Left lung (tissue), 10 donors: Measurements from ENCODE around the gene STARD3. TPM values are rescaled to one million over a fixed set of nuclear protein-coding genes. Genes with fewer than 3 reads are reported as not detected.

Experiments
- ATAC-seq: fragments of 200-7000 bp; cut with Tn5 transposase; one replicate; pipeline ENCODE4 v1.9.1; 2020; ENCODE audit warnings: moderate library complexity
- DNase-seq, 4 donors: peaks; one replicate each; pipeline ENCODE4 v3.0.0-alpha.2; 2013 to 2020
- H3K27ac ChIP-seq, 2 donors: fragments of 200-600 bp; sonication (generic) in 1 of 2; one replicate each; pipeline versions ENCODE4 v1.5.0 to v1.8.0; 2020 to 2021
- H3K27me3 ChIP-seq, 2 donors: fragments of 200-600 bp; sonication (generic) in 1 of 2; one replicate each; pipeline versions ENCODE4 v1.5.0 to v1.8.0; 2020 to 2021
- H3K36me3 ChIP-seq, 2 donors: fragments of 200-600 bp; sonication (generic) in 1 of 2; one replicate each; pipeline versions ENCODE4 v1.5.0 to v1.8.0; 2020 to 2021
- H3K4me1 ChIP-seq, 2 donors: fragments of 200-600 bp; one replicate each; pipeline ENCODE4 v1.8.0; 2021
- H3K4me3 ChIP-seq, 2 donors: fragments of 200-600 bp; sonication (generic) in 1 of 2; one replicate each; pipeline versions ENCODE4 v1.5.0 to v1.8.0; 2020 to 2021; ENCODE audit warnings: mild to moderate bottlenecking in 1 of 2
- H3K9me3 ChIP-seq, 2 donors: fragments of 200-600 bp; sonication (generic) in 1 of 2; one replicate each; pipeline versions ENCODE4 v1.5.0 to v1.8.0; 2020 to 2021
- intact Hi-C, 2 donors: fragments of 100-400 bp; cut with DNase I; formaldehyde crosslinking; loops; one replicate each; pipeline versions ENCODE4 v1.11.2 to v1.14.2; 2022
- polyA plus RNA-seq, 6 donors: library from polyadenylated mRNA; unstranded; fragments of 120-200 nt; gene quantifications; one replicate each; pipeline ENCODE4 v1.2.1, GENCODE V29; 2013; ENCODE audit not compliant: insufficient read length in 6 of 6
- total RNA-seq, 2 donors: library from RNA; stranded (reverse); fragmentation: NEBNext Ultra II Directional; extraction: Animal tissue kit (Norgen Biotek cat#: 25700); gene quantifications; one replicate each; pipeline ENCODE4 v1.2.1, GENCODE V29; 2021
- TF ChIP-seq, protein P1 (sequence below), 2 donors: fragments of 200-600 bp; sonication (generic) in 1 of 2; IDR thresholded peaks; one replicate each; pipeline versions ENCODE4 v1.5.0 to v1.8.0; 2021; ENCODE audit warnings: antibody characterized with exemption in 2 of 2
- donor health status: DM: no; HTN: yes; CAD: no.
- donor health status: DM: no; HTN: no; CAD: no.

Gene STARD3
- total and polyA plus RNA-seq, 8 donors = 42.1 to 66.1 (median 55.9) TPM

DNA sequence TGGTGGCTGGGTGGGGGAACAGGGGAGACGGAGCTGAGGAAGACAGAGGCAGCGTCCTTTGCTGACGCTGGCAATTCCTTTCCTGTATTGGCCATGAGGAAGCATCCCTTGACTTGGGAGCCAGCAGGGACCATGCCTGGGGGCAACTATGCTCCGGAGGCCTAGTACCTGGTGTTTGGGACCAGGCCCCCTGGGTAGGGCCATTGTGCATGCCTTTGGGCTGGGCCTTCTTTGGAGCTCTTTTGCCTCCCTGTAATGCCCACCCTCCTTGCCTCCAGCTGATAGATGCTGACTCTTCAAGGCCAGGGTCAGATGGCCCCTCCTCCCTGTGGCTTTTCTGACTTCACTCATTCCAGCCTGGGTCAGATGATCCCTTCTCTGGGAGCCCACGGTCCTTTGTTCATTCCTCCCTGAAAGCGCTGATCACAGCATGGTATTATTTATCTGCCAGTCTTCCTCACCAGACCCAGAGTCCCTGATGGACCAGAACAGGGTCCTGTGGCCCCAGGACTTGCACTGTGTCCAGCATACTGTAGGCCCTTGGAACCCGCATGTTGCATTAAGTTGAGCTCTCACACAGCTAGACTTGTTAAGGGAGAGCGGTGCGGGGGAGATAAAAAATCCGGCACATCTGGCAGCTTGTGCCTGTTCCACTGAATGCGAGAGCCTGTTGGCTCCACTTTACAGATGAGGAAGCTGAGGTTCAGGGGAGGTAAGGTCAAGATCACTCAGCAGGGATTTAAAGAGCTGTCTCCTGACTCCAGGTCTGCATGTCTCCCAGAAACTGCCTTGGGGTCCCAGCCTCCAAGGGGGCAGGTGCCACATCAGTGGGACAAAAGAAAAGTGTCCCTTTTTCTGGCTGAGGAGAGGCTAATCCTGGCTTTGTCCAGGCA is 2.9 kb downstream of the STARD3 start:
- peak overlapping the region in 1 of 2 donors; percentile 5 for H3K27ac ChIP-seq
- ATAC-seq = no peak
- no peaks in the 10 kb centered on the region for H3K9me3 ChIP-seq
- no peaks in the 10 kb centered on the region for H3K36me3 ChIP-seq
- no peaks in the 10 kb centered on the region for H3K27me3 ChIP-seq
- H3K4me1 ChIP-seq = peaks cover 33 to 92% of the 10 kb centered on the region in 2 donors
- intact Hi-C loops = loop anchor here in 1 of 2 donors (10.0 kb wide), 1 partner anchor 95 kb away; the partner anchor contains the start of genes GRB7 and MIEN1
- DNase-seq = no peak
- TF ChIP-seq, protein P1, sequence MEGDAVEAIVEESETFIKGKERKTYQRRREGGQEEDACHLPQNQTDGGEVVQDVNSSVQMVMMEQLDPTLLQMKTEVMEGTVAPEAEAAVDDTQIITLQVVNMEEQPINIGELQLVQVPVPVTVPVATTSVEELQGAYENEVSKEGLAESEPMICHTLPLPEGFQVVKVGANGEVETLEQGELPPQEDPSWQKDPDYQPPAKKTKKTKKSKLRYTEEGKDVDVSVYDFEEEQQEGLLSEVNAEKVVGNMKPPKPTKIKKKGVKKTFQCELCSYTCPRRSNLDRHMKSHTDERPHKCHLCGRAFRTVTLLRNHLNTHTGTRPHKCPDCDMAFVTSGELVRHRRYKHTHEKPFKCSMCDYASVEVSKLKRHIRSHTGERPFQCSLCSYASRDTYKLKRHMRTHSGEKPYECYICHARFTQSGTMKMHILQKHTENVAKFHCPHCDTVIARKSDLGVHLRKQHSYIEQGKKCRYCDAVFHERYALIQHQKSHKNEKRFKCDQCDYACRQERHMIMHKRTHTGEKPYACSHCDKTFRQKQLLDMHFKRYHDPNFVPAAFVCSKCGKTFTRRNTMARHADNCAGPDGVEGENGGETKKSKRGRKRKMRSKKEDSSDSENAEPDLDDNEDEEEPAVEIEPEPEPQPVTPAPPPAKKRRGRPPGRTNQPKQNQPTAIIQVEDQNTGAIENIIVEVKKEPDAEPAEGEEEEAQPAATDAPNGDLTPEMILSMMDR (IDR thresholded peaks at IDR 0.05) = no peak
- no peak overlapping the region for H3K4me3 ChIP-seq

DNA sequence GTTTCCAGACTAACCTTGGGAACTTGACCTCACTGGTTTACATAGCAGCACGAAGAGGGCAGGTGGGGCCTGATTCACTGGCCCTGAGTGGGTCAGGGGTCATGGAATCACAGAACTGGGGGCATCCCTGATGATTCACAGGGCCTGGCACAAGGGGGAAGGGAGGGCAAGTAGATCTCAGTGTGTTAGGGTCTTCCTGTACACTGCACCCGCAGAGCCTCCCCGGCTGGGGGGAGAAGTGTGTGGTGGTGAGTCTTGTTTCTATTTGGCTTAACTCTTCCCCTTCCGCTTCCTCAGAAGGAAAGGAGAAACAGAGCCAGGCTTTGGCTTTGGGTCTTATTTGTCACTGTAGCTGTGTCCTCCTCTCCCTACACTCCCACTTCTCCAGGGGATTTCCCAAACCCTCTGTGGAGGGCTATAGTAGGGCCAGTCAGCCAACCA is 3.7 kb downstream of the STARD3 start:
- Histone ChIP-seq H3K9me3 (no peaks in the 10 kb centered on the region), H3K27ac (peak overlapping the region in 1 of 2 donors; percentile 5), H3K27me3 (no peaks in the 10 kb centered on the region), H3K4me1 (peaks cover 33 to 92% of the 10 kb centered on the region in 2 donors), H3K36me3 (no peaks in the 10 kb centered on the region), H3K4me3 (no peak overlapping the region)
- intact Hi-C loops = no loop called here
- ATAC-seq = no peak
- TF ChIP-seq, protein P1 (IDR thresholded peaks at IDR 0.05) = no peak
- DNase-seq = no peak

DNA sequence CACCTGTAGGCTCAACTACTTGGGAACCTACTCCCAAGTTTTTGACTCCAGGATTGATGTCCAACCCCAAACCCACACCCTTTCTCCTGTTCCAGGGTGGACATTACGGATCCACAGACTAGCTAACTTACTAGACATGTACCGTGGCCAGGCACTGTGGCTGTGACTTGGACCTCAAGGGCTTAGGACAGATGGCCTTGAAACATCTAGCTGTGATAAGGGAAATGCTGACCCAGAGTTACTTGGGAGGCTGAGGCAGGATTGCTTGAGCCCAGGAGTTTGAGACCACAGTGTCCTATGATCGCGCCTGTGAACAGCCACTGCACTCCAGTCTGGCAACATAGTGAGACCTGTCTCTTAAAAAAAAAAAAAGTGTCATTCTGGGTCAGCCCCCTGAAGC is 4.2 kb downstream of the STARD3 start:
- no peak for ATAC-seq
- no peaks in the 10 kb centered on the region for H3K36me3 ChIP-seq
- intact Hi-C loops = no loop called here
- no peaks in the 10 kb centered on the region for H3K9me3 ChIP-seq
- peak overlapping the region in 1 of 2 donors; percentile 5 for H3K27ac ChIP-seq
- no peak overlapping the region for H3K4me3 ChIP-seq
- DNase-seq = no peak
- TF ChIP-seq, protein P1 (IDR thresholded peaks at IDR 0.05) = no peak
- H3K4me1 ChIP-seq = peaks cover 33 to 88% of the 10 kb centered on the region in 2 donors
- no peaks in the 10 kb centered on the region for H3K27me3 ChIP-seq

DNA sequence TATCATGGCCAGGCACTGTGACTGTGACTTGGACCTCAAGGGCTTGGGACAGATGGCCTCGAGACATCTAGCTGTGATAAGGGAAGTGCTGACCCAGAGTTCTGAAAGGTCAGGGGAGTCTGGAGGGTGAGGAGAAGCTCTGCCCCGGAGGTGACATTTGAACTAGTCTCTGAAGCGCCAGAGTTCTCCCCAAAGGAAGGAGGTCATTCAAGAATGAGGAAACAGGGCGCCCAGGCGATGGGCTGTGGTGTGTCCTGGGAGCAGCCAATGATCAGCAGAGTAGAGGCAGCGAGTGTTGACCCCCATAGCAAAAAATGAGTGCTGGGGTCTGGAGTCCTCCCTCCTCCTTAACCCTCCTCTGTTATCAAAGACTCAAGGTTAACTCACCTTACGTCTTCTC is 4.9 kb downstream of the STARD3 start:
- intact Hi-C loops = no loop called here
- TF ChIP-seq, protein P1 (IDR thresholded peaks at IDR 0.05) = no peak
- Histone ChIP-seq H3K9me3 (no peaks in the 10 kb centered on the region), H3K36me3 (no peaks in the 10 kb centered on the region), H3K27ac (peak overlapping the region in 1 of 2 donors; percentile 37), H3K27me3 (no peaks in the 10 kb centered on the region), H3K4me1 (peaks cover 33 to 80% of the 10 kb centered on the region in 2 donors), H3K4me3 (no peak overlapping the region)
- ATAC-seq = no peak
- no peak for DNase-seq

DNA sequence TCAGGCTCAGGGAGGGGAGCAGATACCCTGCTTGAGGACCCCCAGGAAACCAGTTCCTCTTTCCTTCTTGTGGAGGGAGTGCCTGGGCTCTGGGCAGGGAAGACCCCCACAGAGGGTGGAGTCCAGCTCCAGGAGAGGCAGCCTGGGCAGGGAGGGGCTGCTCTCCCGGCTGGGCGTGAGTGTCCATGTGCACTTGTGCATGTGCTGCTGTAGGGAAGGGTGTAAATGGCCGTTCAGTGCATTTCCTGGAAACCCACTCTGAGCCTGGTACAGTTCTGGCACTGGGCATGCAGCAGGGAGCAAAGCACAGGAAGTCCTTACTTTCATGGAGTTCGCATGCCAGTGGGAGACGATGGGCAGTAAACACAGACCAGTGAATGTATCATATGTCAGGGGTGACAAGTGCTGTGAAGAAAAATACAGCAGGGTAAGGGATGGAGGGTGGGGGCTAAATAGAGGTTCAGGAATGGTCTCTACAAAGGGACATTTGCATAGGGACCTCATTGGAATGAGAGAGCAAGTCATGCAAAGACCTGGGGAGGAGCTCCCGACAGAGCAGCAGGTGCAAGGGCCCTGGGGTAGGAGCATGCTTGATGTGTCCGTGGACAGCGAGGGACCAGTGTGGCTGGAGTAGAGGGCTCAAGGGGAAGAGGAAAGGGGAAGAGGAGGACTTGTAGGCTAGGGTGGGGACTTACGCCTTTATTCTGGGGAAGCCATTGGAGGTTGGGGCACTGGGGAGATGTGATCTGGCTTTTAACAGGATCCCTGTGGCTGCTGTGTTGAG is 5.5 kb downstream of the STARD3 start:
- TF ChIP-seq, protein P1 (IDR thresholded peaks at IDR 0.05) = no peak
- intact Hi-C loops = no loop called here
- DNase-seq = no peak
- no peaks in the 10 kb centered on the region for H3K9me3 ChIP-seq
- no peaks in the 10 kb centered on the region for H3K36me3 ChIP-seq
- H3K27ac ChIP-seq = peak overlapping the region in 1 of 2 donors; percentile 37
- no peaks in the 10 kb centered on the region for H3K27me3 ChIP-seq
- H3K4me1 ChIP-seq = peaks cover 33 to 80% of the 10 kb centered on the region in 2 donors
- no peak for ATAC-seq
- no peak overlapping the region for H3K4me3 ChIP-seq
